ENCODE measurements around the gene CANT1. TPM values are rescaled to one million over a fixed set of nuclear protein-coding genes. Genes with fewer than 3 reads are reported as not detected.

The CANT1 gene
- total RNA-seq, 1 experiment from 2014 or later = 97.1 TPM

- no peak for TF ChIP-seq REST (IDR thresholded peaks at IDR 0.05; ENCODE audit: low read depth)
These were observed 48.3 kb upstream of the CANT1 start (continued) for GRCh38 chr17:79057737-79058385.

GRCh38 chr17:79055197-79055596 is 45.6 kb upstream of the CANT1 start:
- ChIA-PET RAD21 (ENCODE audit: low non-redundant PET in 1 of 2, low total read pairs in 2 of 2, uncharacterized antibody in 2 of 2, unreplicated experiment in 2 of 2) (no interaction called here), CTCF (interaction anchor here (1.7 to 2.0 kb wide), 2 partner anchors 10 kb away, joined by 4 to 11 read pairs; no protein-coding TSS in a partner anchor), POLR2A (interaction anchor here (0.6 kb wide), 1 partner anchor 15 kb away, joined by 3 read pairs; no protein-coding TSS in a partner anchor)
- H3K4me3 ChIP-seq (replicated peaks in 1 of 2; ENCODE audit: low read depth in 1 of 2, low read length in 2 of 2) = no peak overlapping the region
- no peak overlapping the region for H3K27ac ChIP-seq (ENCODE audit: low read depth, low read length)
- no peaks in the 10 kb centered on the region for H4K20me1 ChIP-seq (ENCODE audit: insufficient read depth)
- no peak overlapping the region for H3K4me2 ChIP-seq (ENCODE audit: low read length)
- no peaks in the 10 kb centered on the region for H3K4me1 ChIP-seq (ENCODE audit: control insufficient read depth in 1 of 2, insufficient read depth in 2 of 2, low read length in 2 of 2)
- H2AFZ ChIP-seq (ENCODE audit: low read depth, low read length, poor library complexity, severe bottlenecking) = no peak overlapping the region
- H3K27me3 ChIP-seq (ENCODE audit: insufficient read depth, low read length) = no peaks in the 10 kb centered on the region
- no peak for TF ChIP-seq ZFX (IDR thresholded peaks at IDR 0.05)
- no peak for TF ChIP-seq JUND (IDR thresholded peaks at IDR 0.05)
- no peak for TF ChIP-seq RAD21 (IDR thresholded peaks at IDR 0.05; ENCODE audit: low read depth)
- TF ChIP-seq MAX (IDR thresholded peaks at IDR 0.05) = no peak
- no peak for TF ChIP-seq SRF (IDR thresholded peaks at IDR 0.05; ENCODE audit: low read depth)
- TF ChIP-seq CBX3 (IDR thresholded peaks at IDR 0.05; ENCODE audit: low read depth) = no peak
- TF ChIP-seq TCF7L2 (IDR thresholded peaks at IDR 0.05; ENCODE audit: borderline replicate concordance, extremely low read depth, insufficient read depth, insufficient read length) = no peak
- TF ChIP-seq SP1 (IDR thresholded peaks at IDR 0.05; ENCODE audit: low read depth) = no peak
- no peak for TF ChIP-seq EZH2 (IDR thresholded peaks at IDR 0.05)
- H3K9me2 ChIP-seq (ENCODE audit: insufficient read depth) = no peaks in the 10 kb centered on the region
- no peak for DNase-seq (ENCODE audit: low read depth, low spot score)
- no TSS peak for BruUV-seq (replicated peaks)
- intact Hi-C loops (cut with micrococcal nuclease) = no loop called here
- no peak for ATAC-seq
- H3K36me3 ChIP-seq (ENCODE audit: control insufficient read depth in 1 of 2, insufficient read depth in 2 of 2, low read length in 2 of 2) = no peaks in the 10 kb centered on the region
- 0 out of 4 replicates have a peak, but pooled peaks cover 0 to 3% of the 10 kb centered on the region in 2 experiments for H3K9me3 ChIP-seq (ENCODE audit: control insufficient read depth in 1 of 2, insufficient read depth in 1 of 2, low read depth in 1 of 2, low read length in 2 of 2)
- no peaks in the 10 kb centered on the region for H3K79me2 ChIP-seq (ENCODE audit: insufficient read depth, low read length)
- no peak overlapping the region for H3K9ac ChIP-seq (ENCODE audit: low read length)

Measured in HCT116 (cell line).